Ectodermal cell (in vitro differentiated cells): ENCODE results near the gene LRRC52.

Experiments
- H3K27ac ChIP-seq: 2 replicates; pipeline ENCODE4 v1.7.0; 2013; ENCODE audit warnings: mild to moderate bottlenecking, low read depth, low read length; ENCODE audit not compliant: insufficient read depth, poor library complexity, severe bottlenecking
- H3K27me3 ChIP-seq: 2 replicates; pipeline ENCODE4 v1.7.0; 2013; ENCODE audit warnings: mild to moderate bottlenecking, low read length; ENCODE audit not compliant: insufficient read depth, control insufficient read depth, poor library complexity, severe bottlenecking
- H3K36me3 ChIP-seq: one replicate; pipeline ENCODE4 v1.7.0; 2013; ENCODE audit warnings: low read length; ENCODE audit not compliant: control insufficient read depth, insufficient read depth
- H3K4me1 ChIP-seq: one replicate; pipeline ENCODE4 v1.7.0; 2013; ENCODE audit warnings: low read length; ENCODE audit not compliant: control insufficient read depth, insufficient read depth
- H3K4me3 ChIP-seq: 2 replicates; pipeline ENCODE4 v1.7.0; 2013; ENCODE audit warnings: low read depth, low read length, control low read depth; ENCODE audit not compliant: insufficient read depth
- H3K9me3 ChIP-seq: 2 replicates; pipeline ENCODE4 v1.7.0; 2013; ENCODE audit warnings: mild to moderate bottlenecking, low read length, moderate library complexity; ENCODE audit not compliant: control insufficient read depth
- WGBS, 2 experiments: methylation state at CpG; one replicate each; pipeline ENCODE4 v1.1.7; 2013; ENCODE audit warnings: missing lambda C conversion rate in 2 of 2; 5-methylcytosine and 5-hydroxymethylcytosine counted together

LRRC52 gene

DNA sequence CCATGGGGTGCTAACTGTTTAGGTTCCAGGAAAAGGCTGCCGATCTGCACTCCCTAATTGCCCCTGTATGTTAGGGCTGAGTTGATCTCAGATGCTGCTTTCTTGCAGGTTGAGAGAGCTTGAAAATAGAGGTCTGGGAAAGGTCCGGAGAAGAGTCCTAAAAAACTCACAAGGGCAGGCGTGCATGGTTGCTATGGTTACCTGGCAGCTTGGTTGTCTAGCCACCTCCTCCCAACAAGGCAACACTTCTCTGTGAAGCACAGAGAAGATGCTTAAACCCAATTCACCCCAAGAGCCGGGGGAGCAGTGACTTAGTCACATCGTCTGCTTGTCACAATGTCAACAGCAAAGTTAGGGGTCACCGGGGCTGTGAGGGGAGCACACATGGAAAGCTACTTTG, 31.0 kb upstream of the LRRC52 start:
- no peaks in the 10 kb centered on the region for H3K27me3 ChIP-seq
- WGBS, 2 experiments, result 81 to 83% methylated on average over 6 of the region's 6 CpGs
- no peak overlapping the region for H3K4me3 ChIP-seq
- H3K4me1 ChIP-seq, result no peaks in the 10 kb centered on the region
- no peaks in the 10 kb centered on the region for H3K9me3 ChIP-seq
- no peak overlapping the region for H3K27ac ChIP-seq
- no peaks in the 10 kb centered on the region for H3K36me3 ChIP-seq

DNA sequence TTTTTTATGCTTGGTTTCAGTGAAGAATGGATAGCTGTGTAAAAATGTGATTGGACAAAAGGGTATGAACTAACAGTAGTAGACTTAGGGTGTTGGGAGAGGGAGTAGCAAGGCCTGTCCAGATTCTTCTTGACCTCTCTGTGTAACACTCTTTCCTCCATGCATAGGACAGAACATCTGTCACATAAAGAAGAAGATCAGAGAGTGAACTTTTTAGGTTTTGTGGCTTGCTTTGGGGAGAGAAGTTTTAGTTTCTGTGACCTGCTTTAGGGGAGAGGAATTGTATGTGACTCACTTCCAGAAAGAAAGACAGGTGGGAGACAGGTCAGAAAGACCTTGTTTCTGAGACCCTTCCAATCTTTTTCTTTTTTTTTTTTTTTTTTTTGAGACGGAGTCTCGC, 27.3 kb upstream of the LRRC52 start:
- Histone ChIP-seq H3K4me3 (no peak overlapping the region), H3K27ac (no peak overlapping the region), H3K36me3 (no peaks in the 10 kb centered on the region), H3K27me3 (no peaks in the 10 kb centered on the region), H3K4me1 (no peaks in the 10 kb centered on the region), H3K9me3 (no peaks in the 10 kb centered on the region)
- no CpG with 5 or more reads among the region's 2 CpGs for whole genome bisulfite sequencing, 2 experiments

DNA sequence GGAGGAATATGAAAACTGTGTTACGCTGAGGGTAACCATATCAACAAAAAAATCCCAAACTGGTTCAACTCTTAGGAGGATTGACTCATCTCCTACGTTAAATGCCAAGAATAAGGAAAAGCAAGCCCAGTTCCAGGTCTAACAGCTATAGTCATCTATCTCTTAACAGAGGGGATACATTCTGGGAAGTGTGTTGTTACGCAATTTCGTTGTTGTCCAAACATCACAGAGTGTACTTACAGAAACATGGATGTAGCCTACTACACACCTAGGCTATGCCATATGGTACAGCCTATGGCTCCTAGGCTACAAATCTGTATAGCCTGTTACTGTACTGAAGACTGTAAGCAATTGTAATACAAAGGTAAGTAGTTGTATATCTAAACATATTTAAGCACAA, 23.2 kb upstream of the LRRC52 start:
- Histone ChIP-seq H3K27ac (no peak overlapping the region), H3K36me3 (no peaks in the 10 kb centered on the region), H3K9me3 (no peaks in the 10 kb centered on the region), H3K27me3 (no peaks in the 10 kb centered on the region), H3K4me3 (no peak overlapping the region), H3K4me1 (no peaks in the 10 kb centered on the region)
- WGBS, 2 experiments, result 96% methylated on average over 4 of the region's 4 CpGs

DNA sequence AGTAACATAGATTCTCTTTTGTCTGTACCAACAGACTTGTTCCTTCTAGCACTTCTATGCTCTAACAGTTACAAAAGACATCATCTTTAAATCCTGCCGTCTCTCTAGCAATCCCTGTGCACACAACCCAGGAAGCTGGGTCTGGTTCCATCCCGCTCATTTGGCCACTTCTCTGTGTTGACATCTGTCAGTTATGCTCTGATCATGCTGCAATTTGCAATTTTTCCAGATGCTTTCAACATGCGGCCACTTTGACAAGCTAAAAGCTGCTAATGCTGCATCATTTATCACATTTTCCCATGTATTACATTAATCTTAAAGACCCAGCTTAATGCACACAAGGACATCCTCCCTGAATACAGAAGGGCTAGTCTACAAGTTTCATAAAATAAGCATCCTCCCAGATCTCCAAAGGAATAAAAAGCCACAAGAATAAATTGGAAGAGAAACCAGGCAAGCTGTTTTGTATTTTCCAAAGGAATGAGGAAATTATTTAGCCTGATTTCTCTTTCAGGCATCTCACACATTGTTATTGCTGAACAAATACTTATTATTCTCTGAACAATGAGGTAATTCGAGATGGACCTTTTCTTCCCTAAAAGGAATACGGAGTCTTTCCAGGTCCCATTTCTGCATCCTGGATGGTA, 19.0 kb upstream of the LRRC52 start:
- Histone ChIP-seq H3K27ac (no peak overlapping the region), H3K4me1 (no peaks in the 10 kb centered on the region), H3K36me3 (no peaks in the 10 kb centered on the region), H3K4me3 (no peak overlapping the region), H3K27me3 (no peaks in the 10 kb centered on the region), H3K9me3 (no peaks in the 10 kb centered on the region)
- 86 to 90% methylated on average over 5 of the region's 5 CpGs for WGBS, 2 experiments

DNA sequence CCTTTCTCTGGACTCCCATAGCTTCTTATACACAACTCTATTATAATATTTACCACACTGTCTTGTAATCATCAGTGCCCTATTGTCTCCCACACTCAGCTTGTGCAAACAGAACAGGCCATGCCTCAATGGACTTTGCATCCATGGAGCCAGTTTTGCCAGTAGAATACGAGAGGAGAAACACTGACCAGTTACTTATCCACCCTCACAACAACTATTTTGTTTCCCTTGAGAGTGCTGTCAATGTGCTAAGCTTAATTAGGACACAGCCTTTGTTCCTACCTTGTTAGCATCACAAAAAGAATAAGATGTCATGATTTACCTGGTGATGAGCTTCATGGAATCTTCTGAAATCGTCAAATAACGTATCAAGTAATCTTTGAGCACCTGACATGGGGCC, 18.1 kb upstream of the LRRC52 start:
- H3K27ac ChIP-seq, result no peak overlapping the region
- H3K4me1 ChIP-seq, result no peaks in the 10 kb centered on the region
- 87 to 91% methylated on average over 3 of the region's 3 CpGs for WGBS, 2 experiments
- no peaks in the 10 kb centered on the region for H3K36me3 ChIP-seq
- H3K27me3 ChIP-seq, result no peaks in the 10 kb centered on the region
- no peaks in the 10 kb centered on the region for H3K9me3 ChIP-seq
- no peak overlapping the region for H3K4me3 ChIP-seq

DNA sequence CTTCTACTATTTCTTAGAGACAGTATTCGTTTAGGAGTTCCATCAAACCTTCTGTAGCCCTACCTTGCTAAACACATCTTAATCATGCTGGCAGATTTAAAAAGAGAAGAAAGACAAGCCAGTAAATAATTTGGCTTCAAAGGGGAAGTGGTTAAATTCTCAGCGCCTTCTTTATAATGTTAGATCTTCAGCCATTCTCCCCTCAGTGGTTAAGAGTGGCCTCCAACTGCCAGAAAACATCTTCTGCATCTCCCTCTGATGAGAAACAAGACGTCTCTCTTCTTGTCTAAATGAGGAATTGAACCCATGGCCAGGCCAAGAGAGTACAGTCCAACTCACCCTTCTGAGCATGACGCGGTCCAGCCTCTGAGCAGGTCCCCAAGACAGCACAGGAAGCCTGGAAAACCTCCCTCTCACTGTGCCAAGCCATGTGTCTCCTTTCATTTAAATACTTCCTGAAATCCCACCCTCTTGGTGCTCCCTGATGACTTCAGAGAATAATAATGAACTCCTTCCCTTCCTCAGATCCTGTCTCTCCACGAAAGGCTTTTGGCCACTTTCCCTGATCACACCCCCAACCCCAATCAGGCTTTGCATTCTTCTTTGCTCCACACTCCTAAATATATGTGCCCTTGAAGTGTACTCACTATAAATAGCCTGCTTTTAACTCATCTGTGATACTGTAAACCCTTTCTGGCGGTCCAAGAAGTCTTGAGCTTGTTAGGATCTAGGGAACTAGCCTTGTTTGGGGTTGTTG, 16.4 kb upstream of the LRRC52 start:
- WGBS, 2 experiments, result 91 to 93% methylated on average over 7 of the region's 7 CpGs
- no peak overlapping the region for H3K27ac ChIP-seq
- H3K4me1 ChIP-seq, result no peaks in the 10 kb centered on the region
- no peak overlapping the region for H3K4me3 ChIP-seq
- no peaks in the 10 kb centered on the region for H3K36me3 ChIP-seq
- H3K9me3 ChIP-seq, result no peaks in the 10 kb centered on the region
- H3K27me3 ChIP-seq, result no peaks in the 10 kb centered on the region

DNA sequence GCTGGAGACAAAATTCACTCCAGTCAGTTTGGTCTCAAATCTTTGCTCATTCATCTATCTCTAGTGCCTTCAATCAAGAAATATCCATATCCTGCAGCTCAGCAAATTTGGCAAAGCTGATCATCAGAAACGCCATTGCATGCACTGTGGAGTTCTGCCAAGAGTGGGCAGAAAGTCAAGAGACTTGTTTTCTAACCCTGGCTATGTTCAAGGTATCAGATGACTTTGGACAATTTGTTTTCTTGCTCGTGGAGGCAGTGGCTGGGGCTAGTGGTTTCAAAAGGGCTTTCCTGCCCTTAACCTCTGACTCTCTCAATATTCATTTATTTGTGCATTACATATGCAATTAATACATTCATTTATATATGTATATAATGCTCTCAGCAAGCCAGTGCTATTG, 12.8 kb upstream of the LRRC52 start:
- no peak overlapping the region for H3K27ac ChIP-seq
- no peaks in the 10 kb centered on the region for H3K4me1 ChIP-seq
- no peaks in the 10 kb centered on the region for H3K9me3 ChIP-seq
- no peaks in the 10 kb centered on the region for H3K27me3 ChIP-seq
- 79 to 88% methylated on average over 2 of the region's 2 CpGs for WGBS, 2 experiments
- no peaks in the 10 kb centered on the region for H3K36me3 ChIP-seq
- no peak overlapping the region for H3K4me3 ChIP-seq

DNA sequence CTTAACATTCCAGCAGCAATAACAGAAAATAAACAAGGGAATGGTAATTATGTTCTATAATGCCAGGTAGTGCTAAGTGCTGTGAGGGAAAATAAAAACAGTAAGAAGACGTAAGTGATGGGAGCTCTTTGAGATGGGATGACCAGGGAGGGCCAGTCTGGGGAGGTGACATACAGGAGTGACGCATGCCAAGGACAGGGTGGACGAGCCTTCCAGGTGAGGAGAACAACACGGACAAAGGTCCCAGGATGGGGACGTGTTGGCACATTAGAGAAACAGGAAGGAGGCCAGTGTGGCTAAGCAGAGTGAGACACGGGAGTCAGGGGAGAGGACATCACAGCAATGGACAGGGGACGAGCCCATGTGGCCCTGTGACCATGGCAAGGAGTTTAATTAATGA, 11.7 kb upstream of the LRRC52 start:
- Histone ChIP-seq H3K27ac (no peak overlapping the region), H3K27me3 (no peaks in the 10 kb centered on the region), H3K9me3 (no peaks in the 10 kb centered on the region), H3K4me1 (no peaks in the 10 kb centered on the region), H3K4me3 (no peak overlapping the region), H3K36me3 (no peaks in the 10 kb centered on the region)
- WGBS, 2 experiments, result 91 to 92% methylated on average over 7 of the region's 7 CpGs

DNA sequence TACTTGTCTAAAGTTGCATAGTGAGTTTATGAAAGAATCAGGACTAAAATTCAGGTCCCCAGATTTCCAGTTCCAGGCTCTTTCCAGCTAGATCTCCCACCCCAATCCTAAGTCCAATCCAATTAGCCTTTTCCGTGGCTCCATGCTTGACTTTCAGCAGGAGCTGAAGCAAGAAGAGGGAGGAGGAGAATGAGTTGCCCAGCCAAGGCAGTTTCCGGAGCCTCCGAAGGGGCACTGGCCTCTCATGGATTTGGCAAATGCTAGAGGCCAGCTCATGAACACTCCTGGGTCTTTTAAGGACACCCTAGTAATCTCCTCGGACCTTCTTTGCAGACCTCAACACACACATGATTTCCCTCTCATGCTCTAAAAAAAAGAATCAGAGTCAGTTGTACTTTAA, 10.5 kb upstream of the LRRC52 start:
- no peaks in the 10 kb centered on the region for H3K27me3 ChIP-seq
- WGBS, 2 experiments, result 84 to 92% methylated on average over 4 of the region's 4 CpGs

DNA sequence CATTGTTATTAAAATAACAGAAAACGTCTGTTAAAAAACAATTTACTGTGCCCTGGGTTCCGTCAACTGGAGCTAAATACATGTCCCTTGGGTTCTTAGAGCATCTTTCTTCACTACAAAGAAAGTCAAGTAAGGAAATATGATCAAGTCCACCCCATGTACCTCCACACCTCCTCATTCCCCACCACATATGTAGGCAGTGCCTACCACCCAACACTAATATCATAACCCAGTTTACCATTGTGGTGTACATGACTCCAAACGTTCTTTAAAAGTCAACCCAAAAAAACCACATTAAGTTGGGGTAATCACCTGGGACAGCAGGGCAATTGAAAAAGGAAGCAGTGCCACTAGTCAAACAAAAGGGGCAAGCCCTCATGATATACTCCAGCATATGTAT, 7.8 kb upstream of the LRRC52 start:
- Histone ChIP-seq H3K4me3 (no peak overlapping the region), H3K36me3 (no peaks in the 10 kb centered on the region), H3K4me1 (no peaks in the 10 kb centered on the region), H3K27ac (no peak overlapping the region), H3K27me3 (no peaks in the 10 kb centered on the region), H3K9me3 (no peaks in the 10 kb centered on the region)
- 91 to 94% methylated on average over 3 of the region's 3 CpGs for WGBS, 2 experiments

More for the DNA sequence above, 10.5 kb upstream of the LRRC52 start:
- H3K4me3 ChIP-seq, result no peak overlapping the region
- no peak overlapping the region for H3K27ac ChIP-seq
- H3K9me3 ChIP-seq, result no peaks in the 10 kb centered on the region
- no peaks in the 10 kb centered on the region for H3K36me3 ChIP-seq
- no peaks in the 10 kb centered on the region for H3K4me1 ChIP-seq
